Glomerular endothelial cell (primary cell): Measurements from ENCODE around the gene LRRC27. TPM values are rescaled to one million over a fixed set of nuclear protein-coding genes. Genes with fewer than 3 reads are reported as not detected.

Experiments used
- DNase-seq: peaks from one replicate; pipeline ENCODE4 v3.0.0-alpha.2; 2011; ENCODE audit warnings: low read depth, low spot score; ENCODE audit errors: extremely low read depth
- total RNA-seq: library from RNA; depleted of rRNA; stranded (reverse); fragments of >200 nt; gene quantifications from 2 replicates; pipeline ENCODE4 v1.2.3, GENCODE V29; 2015

Gene LRRC27
- total RNA-seq, 1 donor from 2014 or later: 18.4 TPM

GRCh38 chr10:132300582-132300981 lies 31.4 kb upstream of the LRRC27 start:
- no peak for DNase-seq

- no peak for DNase-seq
Measured at GRCh38 chr10:132301371-132302330, 30.3 kb upstream of the LRRC27 start.

- DNase-seq: no peak
Measured at GRCh38 chr10:132302421-132303310, 29.3 kb upstream of the LRRC27 start.

GRCh38 chr10:132303361-132304115 lies 28.5 kb upstream of the LRRC27 start:
- no peak for DNase-seq

DNA sequence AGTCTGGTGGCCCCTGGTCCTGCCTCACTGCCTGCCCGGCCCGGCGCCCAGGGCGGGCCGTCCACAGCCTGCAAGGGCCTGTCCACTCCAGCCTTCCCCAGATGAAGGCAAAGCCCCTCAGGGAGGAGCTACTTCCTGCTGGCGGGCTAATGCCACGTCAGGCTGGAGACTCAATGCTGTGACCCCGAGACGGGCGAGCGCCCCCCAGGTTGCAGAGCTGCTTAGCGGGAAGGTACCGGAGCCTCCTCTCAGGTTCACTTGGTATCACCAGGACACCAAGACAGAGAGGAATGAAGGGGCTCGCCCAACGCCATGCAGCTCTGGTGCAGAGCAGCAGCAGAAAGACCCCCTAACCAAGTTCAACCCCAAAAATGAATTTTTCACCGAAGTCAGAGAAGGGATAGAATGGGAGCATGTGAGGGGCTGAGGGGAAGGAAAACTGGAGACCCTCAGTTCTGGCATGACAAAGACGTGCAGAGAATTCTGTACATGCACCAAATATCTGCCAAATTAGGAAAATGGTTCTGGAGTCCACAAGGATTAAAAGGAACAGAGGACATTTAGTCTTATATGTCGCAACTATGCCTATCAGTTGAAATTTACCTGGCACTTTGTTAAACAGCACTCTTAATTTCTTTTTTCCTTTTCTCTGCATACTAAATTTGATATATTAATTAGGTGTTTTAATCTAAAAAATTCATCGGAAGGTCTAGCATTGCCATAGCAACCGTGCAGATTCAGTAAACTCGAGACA lies 27.1 kb upstream of the LRRC27 start:
- no peak for DNase-seq

- no peak for DNase-seq
Measured at GRCh38 chr10:132305654-132306342, 26.2 kb upstream of the LRRC27 start.

DNA sequence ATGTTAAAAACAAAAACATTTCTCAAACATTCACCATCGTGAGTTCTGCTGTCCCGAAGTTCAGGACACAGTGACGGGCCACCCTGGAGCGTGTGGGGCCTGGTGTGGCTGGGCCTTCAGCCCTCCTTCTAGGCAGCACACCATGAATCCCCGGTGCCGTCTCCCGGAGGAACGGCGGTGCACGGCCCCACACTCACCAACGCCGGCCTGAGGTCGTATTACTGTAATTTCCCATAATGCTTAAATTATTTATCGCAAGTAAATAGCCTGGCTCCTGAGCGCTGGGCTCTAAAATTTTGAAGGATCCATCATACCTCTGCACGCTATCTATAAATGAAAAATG lies 25.7 kb upstream of the LRRC27 start:
- no peak for DNase-seq

DNA sequence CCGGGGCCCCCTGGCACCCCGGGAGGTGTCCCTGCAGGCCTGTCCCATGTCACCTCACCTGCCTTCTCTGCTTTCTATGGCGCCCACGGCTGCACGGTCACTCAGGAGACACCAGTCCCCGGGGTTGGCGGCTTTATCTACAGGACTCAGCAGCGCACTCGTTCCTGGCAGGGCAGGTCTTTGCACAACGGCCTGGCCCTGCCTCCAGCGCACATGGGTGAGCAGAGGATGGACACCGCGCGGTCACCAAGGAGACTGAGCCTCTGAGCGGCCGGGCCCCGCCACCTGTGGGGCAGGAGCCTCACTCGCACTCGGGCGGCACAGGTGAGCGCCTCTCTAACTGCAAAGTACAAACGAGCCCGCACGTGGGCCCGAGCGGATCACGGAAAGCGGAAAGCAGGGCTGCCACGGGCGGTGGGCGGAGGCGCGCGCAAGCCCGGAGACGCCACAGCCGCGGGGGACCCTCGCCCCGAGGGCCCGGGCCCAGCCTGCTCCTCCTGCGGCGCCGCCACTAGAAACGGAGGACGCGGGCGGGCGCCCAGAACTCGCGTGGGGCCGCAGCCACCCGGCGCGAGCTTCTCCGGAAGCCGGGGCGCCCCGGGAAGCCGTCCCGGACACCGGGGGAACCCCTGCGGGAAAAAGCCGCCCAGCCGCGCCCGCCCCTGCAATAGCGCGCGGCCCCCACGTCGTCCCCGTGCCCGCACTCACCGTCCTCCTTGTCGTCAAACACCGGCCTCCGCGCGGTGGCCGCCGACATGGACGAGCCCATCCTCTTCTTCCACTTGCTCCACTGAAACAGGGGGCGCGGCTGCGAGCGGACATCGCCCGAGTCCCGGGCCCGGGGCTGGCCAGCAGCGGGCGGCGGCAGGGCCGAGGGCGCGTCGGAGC lies 24.9 kb upstream of the LRRC27 start:
- DNase-seq: no peak

GRCh38 chr10:132307823-132308586 lies 24.0 kb upstream of the LRRC27 start, which contains the start of gene STK32C:
STK32C (minus strand) TSS chr10:132307950; CDS start chr10:132307833, 117 bp downstream.
- no peak for DNase-seq

GRCh38 chr10:132308587-132309470 lies 23.2 kb upstream of the LRRC27 start:
- no peak for DNase-seq

DNA sequence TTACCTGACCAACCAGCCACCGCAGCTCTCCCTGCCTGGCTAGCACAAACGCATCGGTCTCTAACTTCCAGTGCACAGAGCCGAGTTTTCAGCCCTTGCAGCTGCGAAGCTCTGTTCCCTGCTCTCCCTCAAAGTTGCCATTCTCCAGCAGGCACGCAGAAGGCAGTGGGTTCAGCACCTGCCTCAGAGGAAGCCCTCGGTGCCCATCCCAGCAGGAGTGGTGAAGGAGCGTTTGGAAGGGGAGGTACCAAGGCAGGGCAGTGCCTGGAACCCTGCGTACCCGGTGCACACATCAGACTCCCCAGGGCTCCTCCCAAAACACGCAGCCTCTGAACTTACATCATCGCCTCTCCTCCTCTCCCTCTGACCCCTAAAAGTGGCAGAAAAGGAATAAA lies 22.5 kb upstream of the LRRC27 start:
- no peak for DNase-seq

- DNase-seq: no peak
Measured at GRCh38 chr10:132309879-132310591, 22.0 kb upstream of the LRRC27 start.

DNA sequence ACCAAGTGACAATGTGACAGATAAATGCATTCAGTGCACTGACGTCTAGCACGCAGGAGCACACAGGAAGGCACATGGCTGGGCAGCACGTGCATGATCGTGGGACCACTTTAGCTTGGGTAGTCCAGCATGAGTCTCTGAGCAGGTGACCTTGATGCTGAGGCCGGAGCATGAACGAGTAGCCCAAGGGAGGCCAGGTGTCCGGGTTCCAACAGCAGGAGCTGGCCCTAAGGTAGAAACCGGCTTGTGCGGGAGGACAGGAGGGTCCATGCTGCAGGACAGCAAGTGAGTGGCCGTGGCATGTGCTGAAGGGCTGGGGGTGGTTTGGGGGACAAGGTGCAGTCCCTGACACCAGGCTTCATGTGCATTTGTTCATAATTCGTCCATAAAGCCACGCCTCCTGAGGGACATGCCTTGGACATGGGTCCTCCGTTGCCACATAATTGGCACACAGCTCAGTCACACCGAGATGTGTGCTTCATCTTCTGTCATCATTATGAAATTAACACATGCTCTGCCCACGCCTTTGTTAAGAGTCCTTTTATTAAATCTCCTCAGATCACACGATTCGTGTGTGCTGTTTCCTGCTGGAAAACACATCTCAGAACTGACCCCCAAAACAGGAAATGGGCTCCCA lies 21.2 kb upstream of the LRRC27 start:
- no peak for DNase-seq

GRCh38 chr10:132311338-132311939 lies 20.6 kb upstream of the LRRC27 start:
- DNase-seq: no peak

DNA sequence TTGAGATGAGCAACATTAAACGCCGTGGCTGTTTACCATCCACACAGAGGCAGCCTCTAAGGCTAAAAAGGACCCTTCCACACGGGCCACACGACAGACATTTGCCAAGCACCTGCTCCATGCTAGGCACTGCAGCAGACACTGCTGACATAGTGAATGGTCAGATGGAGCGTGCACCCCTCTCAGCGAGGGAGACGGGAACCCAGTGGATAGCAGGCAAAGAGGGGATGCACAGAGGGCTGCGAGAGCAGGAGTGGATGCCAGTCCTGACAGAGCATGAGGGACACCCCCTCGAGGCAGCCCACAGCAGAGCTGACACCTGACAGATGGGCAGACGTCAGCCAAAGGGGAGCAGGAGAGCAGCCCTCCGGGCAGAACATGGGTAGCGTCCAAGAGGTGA lies 18.7 kb upstream of the LRRC27 start:
- no peak for DNase-seq
